ENCODE measurements around the gene KCNN4.

Gene KCNN4

DNA sequence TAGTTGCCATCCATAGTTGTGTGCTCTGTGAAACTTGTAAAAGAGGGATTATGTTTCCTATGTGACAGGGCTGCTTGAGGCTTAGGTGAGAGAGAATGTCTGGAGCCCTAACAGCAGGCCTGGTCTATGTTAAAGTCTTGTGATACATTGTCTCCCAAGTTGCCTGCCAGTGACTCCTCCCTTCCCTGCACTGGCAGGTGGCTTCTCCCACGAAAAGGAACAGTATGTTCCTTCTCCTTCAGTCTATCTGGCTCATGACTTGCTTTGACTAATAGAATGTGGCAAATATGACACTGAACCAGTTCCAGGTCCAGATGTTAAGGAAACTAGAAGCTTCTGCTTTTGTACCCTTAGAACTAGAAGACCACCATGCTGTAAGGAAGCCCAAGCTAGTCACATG is 5.9 kb upstream of the KCNN4 start:
- TF ChIP-seq, protein P1, sequence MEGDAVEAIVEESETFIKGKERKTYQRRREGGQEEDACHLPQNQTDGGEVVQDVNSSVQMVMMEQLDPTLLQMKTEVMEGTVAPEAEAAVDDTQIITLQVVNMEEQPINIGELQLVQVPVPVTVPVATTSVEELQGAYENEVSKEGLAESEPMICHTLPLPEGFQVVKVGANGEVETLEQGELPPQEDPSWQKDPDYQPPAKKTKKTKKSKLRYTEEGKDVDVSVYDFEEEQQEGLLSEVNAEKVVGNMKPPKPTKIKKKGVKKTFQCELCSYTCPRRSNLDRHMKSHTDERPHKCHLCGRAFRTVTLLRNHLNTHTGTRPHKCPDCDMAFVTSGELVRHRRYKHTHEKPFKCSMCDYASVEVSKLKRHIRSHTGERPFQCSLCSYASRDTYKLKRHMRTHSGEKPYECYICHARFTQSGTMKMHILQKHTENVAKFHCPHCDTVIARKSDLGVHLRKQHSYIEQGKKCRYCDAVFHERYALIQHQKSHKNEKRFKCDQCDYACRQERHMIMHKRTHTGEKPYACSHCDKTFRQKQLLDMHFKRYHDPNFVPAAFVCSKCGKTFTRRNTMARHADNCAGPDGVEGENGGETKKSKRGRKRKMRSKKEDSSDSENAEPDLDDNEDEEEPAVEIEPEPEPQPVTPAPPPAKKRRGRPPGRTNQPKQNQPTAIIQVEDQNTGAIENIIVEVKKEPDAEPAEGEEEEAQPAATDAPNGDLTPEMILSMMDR (IDR thresholded peaks at IDR 0.05; ENCODE audit: poor library complexity, severe bottlenecking): no peak
- H3K4me3 ChIP-seq (ENCODE audit: severe bottlenecking): no peak overlapping the region
- no peaks in the 10 kb centered on the region for H3K27me3 ChIP-seq (ENCODE audit: insufficient read depth, poor library complexity, severe bottlenecking)
- no peak for ATAC-seq (ENCODE audit: low read depth)
- H3K4me1 ChIP-seq (ENCODE audit: insufficient read depth, poor library complexity, severe bottlenecking): peaks cover 24% of the 10 kb centered on the region
- H3K9me3 ChIP-seq (ENCODE audit: severe bottlenecking): no peaks in the 10 kb centered on the region
- DNase-seq (ENCODE audit: low spot score): no peak
- H3K36me3 ChIP-seq (ENCODE audit: low read depth): no peaks in the 10 kb centered on the region
- H3K27ac ChIP-seq (ENCODE audit: poor library complexity, severe bottlenecking): no peak overlapping the region

DNA sequence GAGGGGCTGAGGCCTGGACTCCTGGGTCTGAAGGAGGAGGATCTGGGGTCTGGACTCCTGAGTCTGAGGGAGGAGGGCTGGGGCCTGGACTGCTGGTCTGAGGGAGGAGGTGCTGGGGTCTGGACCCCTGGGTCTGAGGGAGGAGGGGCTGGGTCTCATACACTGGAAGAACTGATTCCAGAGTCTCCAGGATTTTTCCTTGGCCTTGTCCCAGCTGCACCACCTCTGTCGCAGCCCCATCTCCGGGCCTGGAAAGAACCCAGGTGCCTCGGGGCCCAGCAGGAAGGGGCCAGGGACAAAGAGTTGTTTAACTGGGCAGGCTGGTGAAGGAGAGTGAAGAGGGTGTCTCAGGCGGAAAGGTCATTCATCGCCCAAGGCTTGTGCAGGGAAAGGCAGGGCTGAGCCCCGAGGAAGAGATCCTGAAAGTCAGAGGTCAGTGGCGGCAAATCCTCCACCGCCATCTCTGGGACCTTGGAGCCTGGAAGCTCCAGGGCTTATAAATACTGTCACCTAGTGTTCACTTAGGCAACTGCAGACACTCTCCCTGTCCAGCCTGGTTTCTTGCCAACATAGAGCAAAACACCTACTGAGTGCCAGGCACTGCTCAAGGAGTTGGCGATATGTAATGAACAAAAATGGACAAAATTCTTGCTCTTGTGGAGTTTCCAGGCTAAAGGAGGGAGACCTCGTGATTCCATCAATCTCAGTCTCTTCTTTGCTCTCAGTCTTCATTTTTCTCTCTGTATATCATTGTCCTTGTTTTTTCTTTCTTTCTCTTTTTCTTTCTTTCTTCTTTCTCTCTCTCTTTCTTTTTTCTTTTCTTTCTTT is 4.4 kb upstream of the KCNN4 start:
- peaks cover 24% of the 10 kb centered on the region for H3K4me1 ChIP-seq (ENCODE audit: insufficient read depth, poor library complexity, severe bottlenecking)
- ATAC-seq (ENCODE audit: low read depth) (peak; percentile 48), DNase-seq (ENCODE audit: low spot score) (no peak)
- H3K9me3 ChIP-seq (ENCODE audit: severe bottlenecking): no peaks in the 10 kb centered on the region
- H3K27me3 ChIP-seq (ENCODE audit: insufficient read depth, poor library complexity, severe bottlenecking): no peaks in the 10 kb centered on the region
- H3K27ac ChIP-seq (ENCODE audit: poor library complexity, severe bottlenecking): peak overlapping the region; percentile 90
- H3K4me3 ChIP-seq (ENCODE audit: severe bottlenecking): no peak overlapping the region
- TF ChIP-seq, protein P1 (IDR thresholded peaks at IDR 0.05; ENCODE audit: poor library complexity, severe bottlenecking): peak; percentile 99
- H3K36me3 ChIP-seq (ENCODE audit: low read depth): no peaks in the 10 kb centered on the region

DNA sequence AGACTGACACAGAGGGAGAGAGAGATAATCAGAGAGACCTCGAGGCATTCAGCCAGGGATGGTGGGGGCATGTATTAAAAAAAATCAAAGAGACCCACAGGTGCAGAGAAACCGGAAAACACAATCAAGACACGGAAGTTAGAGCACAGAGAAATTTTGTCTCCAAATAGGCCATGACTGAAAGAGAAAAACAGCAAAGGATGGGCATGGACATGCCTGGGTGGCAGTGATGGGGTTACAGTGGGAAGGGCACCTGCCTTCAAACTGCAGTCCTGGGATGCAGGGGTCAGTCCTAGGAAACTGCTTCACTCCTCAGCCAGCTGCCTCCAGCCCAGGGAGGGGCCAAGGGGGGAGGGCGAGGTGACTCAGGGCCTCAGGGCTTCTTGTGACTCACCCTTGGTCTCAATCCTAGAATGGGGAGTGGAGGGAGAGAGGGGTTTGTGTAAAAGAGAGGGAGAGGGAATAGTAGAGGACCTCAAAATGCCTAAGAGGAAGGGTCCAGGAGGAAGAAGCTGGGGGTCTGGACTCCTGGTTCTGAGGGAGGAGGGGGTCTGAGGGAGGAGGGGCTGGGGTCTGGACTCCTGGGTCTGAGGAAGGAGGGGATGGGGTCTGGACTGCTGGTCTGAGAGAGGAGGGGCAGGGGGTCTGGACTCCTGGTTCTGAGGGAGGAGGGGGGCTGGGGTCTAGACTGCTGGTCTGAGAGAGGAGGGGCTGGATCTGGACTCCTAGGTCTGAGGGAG is 3.6 kb upstream of the KCNN4 start:
- Histone ChIP-seq H3K36me3 (ENCODE audit: low read depth) (no peaks in the 10 kb centered on the region), H3K27me3 (ENCODE audit: insufficient read depth, poor library complexity, severe bottlenecking) (no peaks in the 10 kb centered on the region), H3K4me3 (ENCODE audit: severe bottlenecking) (no peak overlapping the region), H3K9me3 (ENCODE audit: severe bottlenecking) (no peaks in the 10 kb centered on the region), H3K4me1 (ENCODE audit: insufficient read depth, poor library complexity, severe bottlenecking) (peaks cover 27% of the 10 kb centered on the region), H3K27ac (ENCODE audit: poor library complexity, severe bottlenecking) (peak overlapping the region; percentile 90)
- DNase-seq (ENCODE audit: low spot score) (peak; percentile 89), ATAC-seq (ENCODE audit: low read depth) (peak; percentile 82)
- TF ChIP-seq, protein P1 (IDR thresholded peaks at IDR 0.05; ENCODE audit: poor library complexity, severe bottlenecking): no peak

GRCh38 chr19:43783636-43784035 is 2.9 kb upstream of the KCNN4 start:
- ATAC-seq (ENCODE audit: low read depth): no peak
- no peaks in the 10 kb centered on the region for H3K9me3 ChIP-seq (ENCODE audit: severe bottlenecking)
- no peaks in the 10 kb centered on the region for H3K36me3 ChIP-seq (ENCODE audit: low read depth)
- H3K27me3 ChIP-seq (ENCODE audit: insufficient read depth, poor library complexity, severe bottlenecking): no peaks in the 10 kb centered on the region
- no peak overlapping the region for H3K4me3 ChIP-seq (ENCODE audit: severe bottlenecking)
- TF ChIP-seq, protein P1 (IDR thresholded peaks at IDR 0.05; ENCODE audit: poor library complexity, severe bottlenecking): no peak
- no peak for DNase-seq (ENCODE audit: low spot score)
- H3K27ac ChIP-seq (ENCODE audit: poor library complexity, severe bottlenecking): peak overlapping the region; percentile 90
- peaks cover 35% of the 10 kb centered on the region for H3K4me1 ChIP-seq (ENCODE audit: insufficient read depth, poor library complexity, severe bottlenecking)
